Vagina (tissue), 2 donors: ENCODE measurements around the gene UBE2F. TPM values are rescaled to one million over a fixed set of nuclear protein-coding genes. Genes with fewer than 3 reads are reported as not detected.
A peak's percentile ranks its signal among the peaks of the same experiment; 100 is the strongest.

Experiments used
- DNase-seq, 2 donors: peaks; one replicate each; pipeline ENCODE4 v3.0.0-alpha.2; 2017; ENCODE audit errors: extremely low spot score in 2 of 2
- H3K27ac ChIP-seq: fragments of 200-600 bp; sonication (generic); one replicate; pipeline ENCODE4 v1.5.1; 2019
- H3K27me3 ChIP-seq: fragments of 200-600 bp; sonication (generic); one replicate; pipeline ENCODE4 v1.5.1; 2019
- H3K36me3 ChIP-seq, 2 donors: fragments of 200-600 bp; sonication (generic); one replicate each; pipeline ENCODE4 v1.5.1; 2017 to 2019
- H3K4me1 ChIP-seq: fragments of 200-600 bp; sonication (generic); one replicate; pipeline ENCODE4 v1.5.1; 2019
- H3K4me3 ChIP-seq, 2 donors: fragments of 200-600 bp; sonication (generic); 1 replicate in 1 of 2; 2 replicates in 1 of 2; pipeline ENCODE4 v1.5.1; 2016 to 2019
- H3K9me3 ChIP-seq: fragments of 200-600 bp; sonication (generic); one replicate; pipeline ENCODE4 v1.5.1; 2019
- CTCF ChIP-seq, 3 experiments: fragments of 450-650 bp in 2 of 3; fragments of 200-600 bp in 1 of 3; sonication (generic) in 1 of 3; IDR thresholded peaks; one replicate each; pipeline ENCODE4 v1.5.1; 2017 to 2019; ENCODE audit warnings: antibody characterized with exemption in 3 of 3, mild to moderate bottlenecking in 2 of 3, moderate library complexity in 2 of 3
- POLR2A ChIP-seq, 2 donors: fragments of 450-650 bp; IDR thresholded peaks; one replicate each; pipeline ENCODE4 v1.6.1; 2017; ENCODE audit warnings: antibody characterized with exemption in 2 of 2, mild to moderate bottlenecking in 2 of 2, moderate library complexity in 2 of 2
- POLR2AphosphoS5 ChIP-seq, 2 donors: sonication (generic); formaldehyde crosslinking; IDR thresholded peaks; one replicate each; pipeline ENCODE4 v1.9.0; 2017; ENCODE audit warnings: antibody characterized with exemption in 2 of 2, mild to moderate bottlenecking in 2 of 2, low read depth in 1 of 2; ENCODE audit not compliant: insufficient read depth in 1 of 2
- intact Hi-C: fragments of 100-400 bp; cut with DNase I; formaldehyde crosslinking; loops from one replicate; pipeline ENCODE4 v1.15.1; 2023
- total RNA-seq: library from RNA; depleted of rRNA; stranded (reverse); fragments of >200 nt; gene quantifications from one replicate; pipeline ENCODE4 v1.2.3, GENCODE V29; 2016

The UBE2F gene
- total RNA-seq, 1 donor from 2014 or later: 57.0 TPM

- Histone ChIP-seq H3K4me3 (no peak overlapping the region), H3K27me3 (no peaks in the 10 kb centered on the region), H3K9me3 (no peaks in the 10 kb centered on the region), H3K36me3 (peaks cover 0 to 22% of the 10 kb centered on the region in 2 donors), H3K4me1 (no peaks in the 10 kb centered on the region), H3K27ac (no peak overlapping the region)
- TF ChIP-seq POLR2AphosphoS5 (IDR thresholded peaks at IDR 0.05; ENCODE audit: insufficient read depth in 1 of 2, low read depth in 1 of 2) (no peak), CTCF (IDR thresholded peaks at IDR 0.05) (no peak), POLR2A (IDR thresholded peaks at IDR 0.05) (no peak)
- intact Hi-C loops: no loop called here
- no peak for DNase-seq
Measured at GRCh38 chr2:238084761-238085160, 117.9 kb downstream of the UBE2F start.

- Histone ChIP-seq H3K4me1 (no peaks in the 10 kb centered on the region), H3K27me3 (no peaks in the 10 kb centered on the region), H3K9me3 (no peaks in the 10 kb centered on the region), H3K4me3 (no peak overlapping the region), H3K36me3 (peaks cover 0 to 22% of the 10 kb centered on the region in 2 donors), H3K27ac (no peak overlapping the region)
- intact Hi-C loops: no loop called here
- DNase-seq: no peak
- TF ChIP-seq CTCF (IDR thresholded peaks at IDR 0.05) (no peak), POLR2AphosphoS5 (IDR thresholded peaks at IDR 0.05; ENCODE audit: insufficient read depth in 1 of 2, low read depth in 1 of 2) (no peak), POLR2A (IDR thresholded peaks at IDR 0.05) (no peak)
Measured at GRCh38 chr2:238085899-238086298, 119.1 kb downstream of the UBE2F start.

GRCh38 chr2:238087211-238087610 is 120.4 kb downstream of the UBE2F start:
- intact Hi-C loops: no loop called here
- H3K4me3 ChIP-seq: no peak overlapping the region
- no peak overlapping the region for H3K27ac ChIP-seq
- no peaks in the 10 kb centered on the region for H3K27me3 ChIP-seq
- no peaks in the 10 kb centered on the region for H3K9me3 ChIP-seq
- peaks cover 0 to 13% of the 10 kb centered on the region in 2 donors for H3K36me3 ChIP-seq
- DNase-seq: no peak
- TF ChIP-seq POLR2A (IDR thresholded peaks at IDR 0.05): no peak
- no peak for TF ChIP-seq CTCF (IDR thresholded peaks at IDR 0.05)
- no peak for TF ChIP-seq POLR2AphosphoS5 (IDR thresholded peaks at IDR 0.05; ENCODE audit: insufficient read depth in 1 of 2, low read depth in 1 of 2)
- H3K4me1 ChIP-seq: no peaks in the 10 kb centered on the region

- H3K27ac ChIP-seq: no peak overlapping the region
- peak in 1 of 2 donors; percentile 71 for DNase-seq
- H3K36me3 ChIP-seq: no peaks in the 10 kb centered on the region
- H3K4me1 ChIP-seq: no peaks in the 10 kb centered on the region
- H3K27me3 ChIP-seq: no peaks in the 10 kb centered on the region
- TF ChIP-seq POLR2A (IDR thresholded peaks at IDR 0.05): no peak
- no peak for TF ChIP-seq CTCF (IDR thresholded peaks at IDR 0.05)
- no peak for TF ChIP-seq POLR2AphosphoS5 (IDR thresholded peaks at IDR 0.05; ENCODE audit: insufficient read depth in 1 of 2, low read depth in 1 of 2)
- intact Hi-C loops: no loop called here
- no peaks in the 10 kb centered on the region for H3K9me3 ChIP-seq
- H3K4me3 ChIP-seq: no peak overlapping the region
Measured at GRCh38 chr2:238090887-238091286, 124.1 kb downstream of the UBE2F start.

GRCh38 chr2:238091436-238092060 is 124.7 kb downstream of the UBE2F start:
- no peak overlapping the region for H3K27ac ChIP-seq
- no peak for DNase-seq
- no peaks in the 10 kb centered on the region for H3K9me3 ChIP-seq
- H3K4me1 ChIP-seq: no peaks in the 10 kb centered on the region
- no peaks in the 10 kb centered on the region for H3K27me3 ChIP-seq
- TF ChIP-seq POLR2A (IDR thresholded peaks at IDR 0.05): no peak
- TF ChIP-seq POLR2AphosphoS5 (IDR thresholded peaks at IDR 0.05; ENCODE audit: insufficient read depth in 1 of 2, low read depth in 1 of 2): no peak
- no peak for TF ChIP-seq CTCF (IDR thresholded peaks at IDR 0.05)
- no peaks in the 10 kb centered on the region for H3K36me3 ChIP-seq
- H3K4me3 ChIP-seq: no peak overlapping the region
- intact Hi-C loops: no loop called here
